Measurements from ENCODE around the gene PDGFA. TPM values are rescaled to one million over a fixed set of nuclear protein-coding genes. Genes with fewer than 3 reads are reported as not detected.

The PDGFA gene
- total RNA-seq: 10 to 100 TPM; 20.9 to 35.1 (median 33.6) TPM

GRCh38 chr7:519484-520390, at the start of gene PDGFA:
Gene PDGFA (minus strand): TSS chr7:519846. CDS start chr7:519001, 845 bp downstream.
- Histone ChIP-seq H3K27me3 (peaks cover 0 to 7% of the 10 kb centered on the region in 2 donors), H3K27ac (peak within 1 kb of the TSS; percentile 82 to 92), H3K4me3 (peak within 1 kb of the TSS; percentile 53 to 54), H3K9me3 (no peaks in the 10 kb centered on the region), H3K4me1 (peaks cover 0 to 6% of the 10 kb centered on the region in 2 donors), H3K36me3 (no peaks in the 10 kb centered on the region)
- DNase-seq: peak; percentile 63 to 66
- TF ChIP-seq CTCF (IDR thresholded peaks at IDR 0.05) (peak in 1 of 4 experiments; percentile 61), POLR2A (IDR thresholded peaks at IDR 0.05) (peak in 1 of 2 donors; percentile 37)
- intact Hi-C loops (cut with DNase I; ENCODE audit: low total_unique reads): loop anchor here (5.0 to 10.0 kb wide), 2 partner anchors 73 to 185 kb away; no protein-coding TSS in a partner anchor

- no peak overlapping the region for H3K4me3 ChIP-seq
- intact Hi-C loops (cut with DNase I; ENCODE audit: low total_unique reads): no loop called here
- H3K36me3 ChIP-seq: no peaks in the 10 kb centered on the region
- DNase-seq: no peak
- no peak overlapping the region for H3K27ac ChIP-seq
- no peaks in the 10 kb centered on the region for H3K4me1 ChIP-seq
- TF ChIP-seq POLR2A (IDR thresholded peaks at IDR 0.05) (no peak), CTCF (IDR thresholded peaks at IDR 0.05) (no peak)
- no peaks in the 10 kb centered on the region for H3K27me3 ChIP-seq
- no peaks in the 10 kb centered on the region for H3K9me3 ChIP-seq
Measured at GRCh38 chr7:568031-568951, 48.6 kb upstream of the PDGFA start.

DNA sequence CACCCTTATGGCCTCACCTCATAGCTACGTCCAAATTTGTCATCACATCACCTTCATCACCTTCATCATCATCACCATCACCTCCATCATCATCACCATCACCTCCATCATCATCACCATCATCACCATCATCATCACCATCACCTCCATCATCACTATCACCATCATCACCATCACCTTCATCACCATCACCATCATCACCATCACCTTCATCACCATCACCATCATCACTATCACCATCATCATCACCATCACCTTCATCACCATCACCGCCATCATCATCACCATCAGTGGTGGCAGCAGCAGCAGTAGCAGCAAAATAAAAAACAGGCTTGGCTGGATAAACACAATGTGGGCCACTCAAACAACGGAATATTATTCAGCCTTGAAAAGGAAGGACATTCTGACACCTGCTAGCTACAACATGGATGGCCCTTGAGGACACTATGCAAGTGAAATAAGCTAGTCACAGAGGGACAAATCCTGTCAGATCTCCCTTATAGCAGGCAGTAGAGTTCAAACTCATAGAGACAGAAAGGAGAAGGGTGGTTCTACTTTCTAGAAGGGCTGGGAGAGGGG, 47.7 kb upstream of the PDGFA start:
- Histone ChIP-seq H3K27me3 (no peaks in the 10 kb centered on the region), H3K9me3 (no peaks in the 10 kb centered on the region), H3K36me3 (no peaks in the 10 kb centered on the region), H3K4me1 (no peaks in the 10 kb centered on the region), H3K4me3 (no peak overlapping the region), H3K27ac (no peak overlapping the region)
- intact Hi-C loops (cut with DNase I; ENCODE audit: low total_unique reads): no loop called here
- TF ChIP-seq POLR2A (IDR thresholded peaks at IDR 0.05) (no peak), CTCF (IDR thresholded peaks at IDR 0.05) (no peak)
- no peak for DNase-seq

GRCh38 chr7:566100-566499, 46.5 kb upstream of the PDGFA start:
- Histone ChIP-seq H3K4me1 (no peaks in the 10 kb centered on the region), H3K9me3 (no peaks in the 10 kb centered on the region), H3K27ac (no peak overlapping the region), H3K4me3 (no peak overlapping the region), H3K27me3 (no peaks in the 10 kb centered on the region), H3K36me3 (no peaks in the 10 kb centered on the region)
- intact Hi-C loops (cut with DNase I; ENCODE audit: low total_unique reads): no loop called here
- TF ChIP-seq POLR2A (IDR thresholded peaks at IDR 0.05) (no peak), CTCF (IDR thresholded peaks at IDR 0.05) (no peak)
- no peak for DNase-seq
